ENCODE measurements around the gene ARHGAP27. TPM values are rescaled to one million over a fixed set of nuclear protein-coding genes. Genes with fewer than 3 reads are reported as not detected.

The ARHGAP27 gene
- total RNA-seq, 1 donor from 2014 or later, result 1.0 TPM

- peaks cover 47% of the 10 kb centered on the region for H3K27me3 Mint-ChIP-seq (ENCODE audit: insufficient read depth, low read depth)
- peaks cover 21% of the 10 kb centered on the region for H3K4me1 Mint-ChIP-seq
- H3K79me2 ChIP-seq (ENCODE audit: low read depth), result no peaks in the 10 kb centered on the region
- H3K4me3 ChIP-seq, result peak overlapping the region; percentile 61
- no peak for DNase-seq (ENCODE audit: low spot score)
- peak overlapping the region; percentile 76 for H2AFZ ChIP-seq (replicated peaks)
- peaks cover 14% of the 10 kb centered on the region for H3K4me1 ChIP-seq
- no peak overlapping the region for H3K27ac Mint-ChIP-seq
- no peaks in the 10 kb centered on the region for H3K9me3 ChIP-seq (ENCODE audit: low read depth)
- H3F3A ChIP-seq (ENCODE audit: low read depth), result peaks cover 29% of the 10 kb centered on the region
- peak overlapping the region; percentile 66 for H3K4me3 Mint-ChIP-seq
- peaks cover 88% of the 10 kb centered on the region for H3K27me3 ChIP-seq
- no peak overlapping the region for H3K9ac ChIP-seq
- no peak for TF ChIP-seq CTCF (IDR thresholded peaks at IDR 0.05)
- peak; percentile 18 for TF ChIP-seq EZH2 (IDR thresholded peaks at IDR 0.05)
- TF ChIP-seq EZH2phosphoT487 (IDR thresholded peaks at IDR 0.05), result peak; percentile 59
- no peaks in the 10 kb centered on the region for H3K36me3 ChIP-seq
- peaks cover 31% of the 10 kb centered on the region for H4K20me1 ChIP-seq (ENCODE audit: low read depth)
- H3K36me3 Mint-ChIP-seq, result no peaks in the 10 kb centered on the region
- H3K27ac ChIP-seq, result no peak overlapping the region
- peak overlapping the region; percentile 98 for H3K4me2 ChIP-seq
- H3K9me3 Mint-ChIP-seq, result no peaks in the 10 kb centered on the region
Measured at GRCh38 chr17:45430006-45430737, 2.5 kb downstream of the ARHGAP27 start.

- H2AFZ ChIP-seq (replicated peaks), result peak overlapping the region; percentile 76
- no peak overlapping the region for H3K27ac ChIP-seq
- H3K9me3 ChIP-seq (ENCODE audit: low read depth), result no peaks in the 10 kb centered on the region
- no peak overlapping the region for H3K27ac Mint-ChIP-seq
- H3K27me3 Mint-ChIP-seq (ENCODE audit: insufficient read depth, low read depth), result peaks cover 47% of the 10 kb centered on the region
- DNase-seq (ENCODE audit: low spot score), result peak; percentile 69
- H3K36me3 Mint-ChIP-seq, result no peaks in the 10 kb centered on the region
- H3F3A ChIP-seq (ENCODE audit: low read depth), result peaks cover 29% of the 10 kb centered on the region
- H3K4me1 ChIP-seq, result peaks cover 19% of the 10 kb centered on the region
- H3K9me3 Mint-ChIP-seq, result no peaks in the 10 kb centered on the region
- peaks cover 87% of the 10 kb centered on the region for H3K27me3 ChIP-seq
- H3K4me3 Mint-ChIP-seq, result peak overlapping the region; percentile 65
- peaks cover 31% of the 10 kb centered on the region for H4K20me1 ChIP-seq (ENCODE audit: low read depth)
- TF ChIP-seq EZH2 (IDR thresholded peaks at IDR 0.05) (peak; percentile 98), EZH2phosphoT487 (IDR thresholded peaks at IDR 0.05) (peak; percentile 96), CTCF (IDR thresholded peaks at IDR 0.05) (no peak)
- H3K4me3 ChIP-seq, result peak overlapping the region; percentile 61
- peaks cover 24% of the 10 kb centered on the region for H3K4me1 Mint-ChIP-seq
- H3K79me2 ChIP-seq (ENCODE audit: low read depth), result no peaks in the 10 kb centered on the region
- H3K4me2 ChIP-seq, result peak overlapping the region; percentile 98
- no peak overlapping the region for H3K9ac ChIP-seq
- no peaks in the 10 kb centered on the region for H3K36me3 ChIP-seq
Measured at GRCh38 chr17:45429339-45430005, 3.2 kb downstream of the ARHGAP27 start.

- H3K9me3 Mint-ChIP-seq, result no peaks in the 10 kb centered on the region
- Histone ChIP-seq H4K20me1 (ENCODE audit: low read depth) (peaks cover 31% of the 10 kb centered on the region), H3K27me3 (peaks cover 81% of the 10 kb centered on the region), H3K9ac (no peak overlapping the region), H3K4me2 (peak overlapping the region; percentile 98), H3K4me3 (peak overlapping the region; percentile 61), H2AFZ (replicated peaks) (peak overlapping the region; percentile 76), H3F3A (ENCODE audit: low read depth) (peaks cover 29% of the 10 kb centered on the region), H3K4me1 (peaks cover 19% of the 10 kb centered on the region), H3K9me3 (ENCODE audit: low read depth) (no peaks in the 10 kb centered on the region), H3K79me2 (ENCODE audit: low read depth) (no peaks in the 10 kb centered on the region), H3K36me3 (no peaks in the 10 kb centered on the region), H3K27ac (no peak overlapping the region)
- no peak for DNase-seq (ENCODE audit: low spot score)
- TF ChIP-seq EZH2phosphoT487 (IDR thresholded peaks at IDR 0.05) (peak; percentile 95), CTCF (IDR thresholded peaks at IDR 0.05) (no peak), EZH2 (IDR thresholded peaks at IDR 0.05) (peak; percentile 95)
- H3K36me3 Mint-ChIP-seq, result no peaks in the 10 kb centered on the region
- peaks cover 47% of the 10 kb centered on the region for H3K27me3 Mint-ChIP-seq (ENCODE audit: insufficient read depth, low read depth)
- peaks cover 26% of the 10 kb centered on the region for H3K4me1 Mint-ChIP-seq
- no peak overlapping the region for H3K27ac Mint-ChIP-seq
- H3K4me3 Mint-ChIP-seq, result peak overlapping the region; percentile 65
Measured at GRCh38 chr17:45428931-45429338, 3.7 kb downstream of the ARHGAP27 start.
